Fibroblast of lung (primary cell): ENCODE data around the gene DDHD1.

Experiments used
- CTCF ChIP-seq, 2 donors: IDR thresholded peaks in 1 of 2; conservative IDR thresholded peaks in 1 of 2; 1 replicate in 1 of 2; 2 replicates in 1 of 2; pipeline ENCODE4 v1.5.1; 2011 to 2012; ENCODE audit warnings: low read length in 2 of 2, control low read depth in 1 of 2, inconsistent platforms in 1 of 2, low read depth in 1 of 2, mild to moderate bottlenecking in 1 of 2
- EZH2 ChIP-seq: IDR thresholded peaks from 2 replicates; pipeline ENCODE4 v1.5.1; 2012; ENCODE audit warnings: low read length, control low read depth, mild to moderate bottlenecking; ENCODE audit errors: missing control alignments

- TF ChIP-seq CTCF (conservative IDR thresholded peaks at IDR 0.05 in 1 of 2, IDR thresholded peaks at IDR 0.05 in 1 of 2; ENCODE audit: low read depth in 1 of 2, low read length in 2 of 2): no peak
- TF ChIP-seq EZH2: no peak
Observed at GRCh38 chr14:53153702-53154112, 584 bp upstream of the DDHD1 start.
